Measurements from ENCODE around the gene ETS1. TPM values are rescaled to one million over a fixed set of nuclear protein-coding genes. Genes with fewer than 3 reads are reported as not detected.

Gene ETS1
- total RNA-seq, 1 donor = 67.3 TPM

- TF ChIP-seq, protein P1, sequence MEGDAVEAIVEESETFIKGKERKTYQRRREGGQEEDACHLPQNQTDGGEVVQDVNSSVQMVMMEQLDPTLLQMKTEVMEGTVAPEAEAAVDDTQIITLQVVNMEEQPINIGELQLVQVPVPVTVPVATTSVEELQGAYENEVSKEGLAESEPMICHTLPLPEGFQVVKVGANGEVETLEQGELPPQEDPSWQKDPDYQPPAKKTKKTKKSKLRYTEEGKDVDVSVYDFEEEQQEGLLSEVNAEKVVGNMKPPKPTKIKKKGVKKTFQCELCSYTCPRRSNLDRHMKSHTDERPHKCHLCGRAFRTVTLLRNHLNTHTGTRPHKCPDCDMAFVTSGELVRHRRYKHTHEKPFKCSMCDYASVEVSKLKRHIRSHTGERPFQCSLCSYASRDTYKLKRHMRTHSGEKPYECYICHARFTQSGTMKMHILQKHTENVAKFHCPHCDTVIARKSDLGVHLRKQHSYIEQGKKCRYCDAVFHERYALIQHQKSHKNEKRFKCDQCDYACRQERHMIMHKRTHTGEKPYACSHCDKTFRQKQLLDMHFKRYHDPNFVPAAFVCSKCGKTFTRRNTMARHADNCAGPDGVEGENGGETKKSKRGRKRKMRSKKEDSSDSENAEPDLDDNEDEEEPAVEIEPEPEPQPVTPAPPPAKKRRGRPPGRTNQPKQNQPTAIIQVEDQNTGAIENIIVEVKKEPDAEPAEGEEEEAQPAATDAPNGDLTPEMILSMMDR (IDR thresholded peaks at IDR 0.05; ENCODE audit: extremely low read depth, low read depth, low read length) = no peak
- no peak overlapping the region for H3K4me2 ChIP-seq (ENCODE audit: insufficient read depth, low read length)
- H2AFZ ChIP-seq (ENCODE audit: low read length) = no peak overlapping the region
- H3K9me3 ChIP-seq (ENCODE audit: low read depth, low read length) = no peaks in the 10 kb centered on the region
- H3K4me1 ChIP-seq (ENCODE audit: insufficient read depth, low read length) = peaks cover 51% of the 10 kb centered on the region
- peak overlapping the region; percentile 96 for H3K27ac ChIP-seq (ENCODE audit: low read depth, low read length)
- H3K4me3 ChIP-seq (ENCODE audit: insufficient read depth, low read length) = no peak overlapping the region
- peaks cover 88% of the 10 kb centered on the region for H3K79me2 ChIP-seq (ENCODE audit: insufficient read depth, low read length)
- H3K36me3 ChIP-seq (ENCODE audit: insufficient read depth, low read length) = peaks cover 50% of the 10 kb centered on the region
- peak; percentile 45 for DNase-seq (ENCODE audit: insufficient read length, low spot score, missing footprints)
- peaks cover 5% of the 10 kb centered on the region for H4K20me1 ChIP-seq (ENCODE audit: insufficient read depth, low read length)
- H3K27me3 ChIP-seq (ENCODE audit: insufficient read depth, low read length) = no peaks in the 10 kb centered on the region
Observed at GRCh38 chr11:128465946-128466705, 121.2 kb downstream of the ETS1 start.

- Histone ChIP-seq H3K79me2 (ENCODE audit: insufficient read depth, low read length) (peaks cover 87% of the 10 kb centered on the region), H3K9me3 (ENCODE audit: low read depth, low read length) (no peaks in the 10 kb centered on the region), H3K4me2 (ENCODE audit: insufficient read depth, low read length) (no peak overlapping the region), H3K4me3 (ENCODE audit: insufficient read depth, low read length) (no peak overlapping the region), H3K36me3 (ENCODE audit: insufficient read depth, low read length) (peaks cover 53% of the 10 kb centered on the region), H3K4me1 (ENCODE audit: insufficient read depth, low read length) (peaks cover 50% of the 10 kb centered on the region), H3K27me3 (ENCODE audit: insufficient read depth, low read length) (no peaks in the 10 kb centered on the region), H2AFZ (ENCODE audit: low read length) (no peak overlapping the region), H4K20me1 (ENCODE audit: insufficient read depth, low read length) (peaks cover 5% of the 10 kb centered on the region), H3K27ac (ENCODE audit: low read depth, low read length) (peak overlapping the region; percentile 96)
- TF ChIP-seq, protein P1 (IDR thresholded peaks at IDR 0.05; ENCODE audit: extremely low read depth, low read depth, low read length) = no peak
- no peak for DNase-seq (ENCODE audit: insufficient read length, low spot score, missing footprints)
Observed at GRCh38 chr11:128465531-128465930, 121.8 kb downstream of the ETS1 start.

GRCh38 chr11:128464878-128465450 is 122.4 kb downstream of the ETS1 start:
- Histone ChIP-seq H3K9me3 (ENCODE audit: low read depth, low read length) (no peaks in the 10 kb centered on the region), H3K79me2 (ENCODE audit: insufficient read depth, low read length) (peaks cover 90% of the 10 kb centered on the region), H3K27ac (ENCODE audit: low read depth, low read length) (peak overlapping the region; percentile 96), H3K4me2 (ENCODE audit: insufficient read depth, low read length) (no peak overlapping the region), H4K20me1 (ENCODE audit: insufficient read depth, low read length) (peaks cover 5% of the 10 kb centered on the region), H3K4me3 (ENCODE audit: insufficient read depth, low read length) (no peak overlapping the region), H3K4me1 (ENCODE audit: insufficient read depth, low read length) (peaks cover 54% of the 10 kb centered on the region), H2AFZ (ENCODE audit: low read length) (no peak overlapping the region), H3K36me3 (ENCODE audit: insufficient read depth, low read length) (peaks cover 56% of the 10 kb centered on the region), H3K27me3 (ENCODE audit: insufficient read depth, low read length) (no peaks in the 10 kb centered on the region)
- TF ChIP-seq, protein P1 (IDR thresholded peaks at IDR 0.05; ENCODE audit: extremely low read depth, low read depth, low read length) = no peak
- no peak for DNase-seq (ENCODE audit: insufficient read length, low spot score, missing footprints)

GRCh38 chr11:128463979-128464378 is 123.4 kb downstream of the ETS1 start:
- peak overlapping the region; percentile 28 for H3K4me2 ChIP-seq (ENCODE audit: insufficient read depth, low read length)
- no peak overlapping the region for H2AFZ ChIP-seq (ENCODE audit: low read length)
- peaks cover 3% of the 10 kb centered on the region for H4K20me1 ChIP-seq (ENCODE audit: insufficient read depth, low read length)
- H3K9me3 ChIP-seq (ENCODE audit: low read depth, low read length) = no peaks in the 10 kb centered on the region
- no peaks in the 10 kb centered on the region for H3K27me3 ChIP-seq (ENCODE audit: insufficient read depth, low read length)
- H3K36me3 ChIP-seq (ENCODE audit: insufficient read depth, low read length) = peaks cover 55% of the 10 kb centered on the region
- no peak overlapping the region for H3K4me3 ChIP-seq (ENCODE audit: insufficient read depth, low read length)
- H3K27ac ChIP-seq (ENCODE audit: low read depth, low read length) = peak overlapping the region; percentile 96
- peaks cover 52% of the 10 kb centered on the region for H3K4me1 ChIP-seq (ENCODE audit: insufficient read depth, low read length)
- DNase-seq (ENCODE audit: insufficient read length, low spot score, missing footprints) = peak; percentile 19
- TF ChIP-seq, protein P1 (IDR thresholded peaks at IDR 0.05; ENCODE audit: extremely low read depth, low read depth, low read length) = no peak
- peaks cover 84% of the 10 kb centered on the region for H3K79me2 ChIP-seq (ENCODE audit: insufficient read depth, low read length)
